ENCODE data around the gene CCDC24. TPM values are rescaled to one million over a fixed set of nuclear protein-coding genes. Genes with fewer than 3 reads are reported as not detected.
A peak's percentile ranks its signal among the peaks of the same experiment; 100 is the strongest.

The CCDC24 gene
- total and polyA plus RNA-seq, 9 of the 15 experiments (the other 6 are each of a cell fraction or from before 2014, with no cell fraction given) = 0.31 to 4.5 (median 1.5) TPM

GRCh38 chr1:44030605-44031251, 39.3 kb downstream of the CCDC24 start (continued):
- peak; percentile 32; the same call in 1 of the 2 replicates for TF ChIP-seq ARID1B (IDR thresholded peaks at IDR 0.05)
- TF ChIP-seq, protein P1, sequence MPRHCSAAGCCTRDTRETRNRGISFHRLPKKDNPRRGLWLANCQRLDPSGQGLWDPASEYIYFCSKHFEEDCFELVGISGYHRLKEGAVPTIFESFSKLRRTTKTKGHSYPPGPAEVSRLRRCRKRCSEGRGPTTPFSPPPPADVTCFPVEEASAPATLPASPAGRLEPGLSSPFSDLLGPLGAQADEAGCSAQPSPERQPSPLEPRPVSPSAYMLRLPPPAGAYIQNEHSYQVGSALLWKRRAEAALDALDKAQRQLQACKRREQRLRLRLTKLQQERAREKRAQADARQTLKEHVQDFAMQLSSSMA (CRISPR knock-in tag; IDR thresholded peaks at IDR 0.05) = peak; percentile 62; the same call in 1 of the 2 replicates
- TF ChIP-seq ZNF274 (IDR thresholded peaks at IDR 0.05; ENCODE audit: borderline replicate concordance, low read depth, low read length) = peak; percentile 21; the same call in 1 of the 2 replicates
- peak; percentile 35; the same call in 1 of the 2 replicates for TF ChIP-seq PHF8 (IDR thresholded peaks at IDR 0.05; ENCODE audit: borderline replicate concordance, low read length)
- TF ChIP-seq ZNF507 (tag; conservative IDR thresholded peaks at IDR 0.05) = no peak
- TF ChIP-seq HNRNPL (IDR thresholded peaks at IDR 0.05; ENCODE audit: low read depth, low read length) = peak; percentile 93
- TF ChIP-seq CEBPG (CRISPR knock-in tag; IDR thresholded peaks at IDR 0.05) = no peak
- no peak for TF ChIP-seq CEBPG (tag; conservative IDR thresholded peaks at IDR 0.05 in 1 of 2, IDR thresholded peaks at IDR 0.05 in 1 of 2)
- no peak for TF ChIP-seq MTF1 (CRISPR knock-in tag; IDR thresholded peaks at IDR 0.05; ENCODE audit: borderline replicate concordance)
- 0 out of 2 replicates have a peak, but pooled peaks have one; percentile 72 for TF ChIP-seq RREB1 (CRISPR knock-in tag; IDR thresholded peaks at IDR 0.05)
- TF ChIP-seq ZBTB7A (IDR thresholded peaks at IDR 0.05; ENCODE audit: borderline replicate concordance, control insufficient read depth, low read depth, low read length) = peak; percentile 9; the same call in 1 of the 2 replicates
- TF ChIP-seq E2F3 (CRISPR knock-in tag; IDR thresholded peaks at IDR 0.05) = 0 out of 2 replicates have a peak, but pooled peaks have one; percentile 57
- TF ChIP-seq DIDO1 (tag; IDR thresholded peaks at IDR 0.05; ENCODE audit: low read depth) = no peak
- peak; percentile 52; the same call in 1 of the 2 replicates for TF ChIP-seq VEZF1 (CRISPR knock-in tag; IDR thresholded peaks at IDR 0.05)
- TF ChIP-seq, protein P2, sequence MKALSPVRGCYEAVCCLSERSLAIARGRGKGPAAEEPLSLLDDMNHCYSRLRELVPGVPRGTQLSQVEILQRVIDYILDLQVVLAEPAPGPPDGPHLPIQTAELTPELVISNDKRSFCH (CRISPR knock-in tag; IDR thresholded peaks at IDR 0.05) = no peak
- TF ChIP-seq, protein P2 (tag; IDR thresholded peaks at IDR 0.05) = peak; percentile 15; the same call in 1 of the 2 replicates
- TF ChIP-seq, protein P3, sequence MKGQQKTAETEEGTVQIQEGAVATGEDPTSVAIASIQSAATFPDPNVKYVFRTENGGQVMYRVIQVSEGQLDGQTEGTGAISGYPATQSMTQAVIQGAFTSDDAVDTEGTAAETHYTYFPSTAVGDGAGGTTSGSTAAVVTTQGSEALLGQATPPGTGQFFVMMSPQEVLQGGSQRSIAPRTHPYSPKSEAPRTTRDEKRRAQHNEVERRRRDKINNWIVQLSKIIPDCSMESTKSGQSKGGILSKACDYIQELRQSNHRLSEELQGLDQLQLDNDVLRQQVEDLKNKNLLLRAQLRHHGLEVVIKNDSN (CRISPR knock-in tag; IDR thresholded peaks at IDR 0.05) = no peak; the same call in 1 of the 2 replicates
- 0 out of 2 replicates have a peak, but pooled peaks have one; percentile 38 for TF ChIP-seq SAFB (IDR thresholded peaks at IDR 0.05; ENCODE audit: borderline replicate concordance, low read depth, low read length)
